A549 (cell line): ENCODE results near the gene SLC36A2. TPM values are rescaled to one million over a fixed set of nuclear protein-coding genes. Genes with fewer than 3 reads are reported as not detected.

ENCODE experiments used
- ATAC-seq, 2 experiments: fragments of 200-7000 bp in 1 of 2; fragments of >200 bp in 1 of 2; cut with Nextera tagmentation in 1 of 2; cut with Tn5 transposase in 1 of 2; 3 replicates each; pipeline versions ENCODE4 v1.8.0 to v1.9.1; 2018 to 2020; ENCODE audit warnings: mild to moderate bottlenecking in 1 of 2, moderate library complexity in 1 of 2
- CTCF ChIA-PET: fragments of 300-600 bp; sonication (Branson Sonifier 250); formaldehyde crosslinking; extraction: SDS; loops from one replicate; lab custom pipeline; 2021; ENCODE audit warnings: antibody characterized with exemption, inconsistent platforms; lab: Yijun Ruan, JAX
- POLR2A ChIA-PET: fragments of 350-600 bp; formaldehyde crosslinking; extraction: SDS; loops from one replicate; lab custom pipeline; 2021; ENCODE audit warnings: antibody characterized with exemption, inconsistent platforms; lab: Yijun Ruan, JAX
- DNase-seq, 2 experiments: peaks; one replicate each; pipeline versions ENCODE4 v3.0.0 to v3.0.0-alpha.2; 2011 to 2016; ENCODE audit warnings: low read depth in 1 of 2, low spot score in 1 of 2
- FAIRE-seq: peaks from 2 replicates; lab custom pipeline; 2011; peaks lifted over from hg19 to GRCh38; lab: Jason Lieb, UNC
- H3K27ac ChIP-seq, 2 experiments: fragments of >200 bp; sonication (Bioruptor Twin); formaldehyde crosslinking; 3 replicates each; pipeline ENCODE4 v1.5.1; 2016 to 2017
- H3K4me1 ChIP-seq: fragments of >200 bp; sonication (Bioruptor Twin); formaldehyde crosslinking; 3 replicates; pipeline ENCODE4 v1.6.1; 2016
- H3K4me2 ChIP-seq: fragments of >200 bp; sonication (Bioruptor Twin); formaldehyde crosslinking; 3 replicates; pipeline ENCODE4 v1.6.1; 2016
- H3K4me3 ChIP-seq: fragments of >200 bp; sonication (Bioruptor Twin); formaldehyde crosslinking; 3 replicates; pipeline ENCODE4 v1.5.1; 2016
- H3K9me3 ChIP-seq: fragments of >200 bp; sonication (Bioruptor Twin); formaldehyde crosslinking; 3 replicates; pipeline ENCODE4 v1.6.1; 2016
- BHLHE40 ChIP-seq: IDR thresholded peaks from 2 replicates; pipeline ENCODE4 v1.6.1; 2012; ENCODE audit warnings: low read depth, low read length, inconsistent platforms
- CBX2 ChIP-seq: fragments of 200-600 bp; sonication (generic); IDR thresholded peaks from 2 replicates; pipeline ENCODE4 v1.6.1; 2016; ENCODE audit warnings: low read depth, mild to moderate bottlenecking, borderline replicate concordance
- CHD4 ChIP-seq: fragments of 200-600 bp; sonication (generic); IDR thresholded peaks from 2 replicates; pipeline ENCODE4 v1.6.1; 2016; ENCODE audit warnings: antibody characterized with exemption, mild to moderate bottlenecking, borderline replicate concordance
- FOSL2 ChIP-seq, 2 experiments: fragments of 450-650 bp in 1 of 2; fragments of >200 bp in 1 of 2; sonication (Bioruptor Twin) in 1 of 2; formaldehyde crosslinking; IDR thresholded peaks; 2 replicates each; pipeline versions ENCODE4 v1.5.0 to v1.6.1; 2016 to 2020; ENCODE audit warnings: mild to moderate bottlenecking in 1 of 2, moderate library complexity in 1 of 2
- GATA3 ChIP-seq: IDR thresholded peaks from 2 replicates; pipeline ENCODE4 v1.6.1; 2012; ENCODE audit warnings: borderline replicate concordance
- HOXA7 ChIP-seq: fragments of 250-450 bp; sonication (Bioruptor Pico); IDR thresholded peaks from 2 replicates; pipeline ENCODE4 v1.5.0; 2020; ENCODE audit warnings: mild to moderate bottlenecking, moderate library complexity
- HOXB13 ChIP-seq: fragments of 250-450 bp; sonication (Bioruptor Pico); IDR thresholded peaks from 2 replicates; pipeline ENCODE4 v1.5.0; 2020; ENCODE audit warnings: low read depth, mild to moderate bottlenecking, moderate library complexity
- MAFK ChIP-seq: fragments of 450-650 bp; IDR thresholded peaks from 2 replicates; pipeline ENCODE4 v1.6.1; 2014; ENCODE audit not compliant: partially characterized antibody
- MAZ ChIP-seq: fragments of 150-350 bp; IDR thresholded peaks from 2 replicates; pipeline ENCODE4 v1.6.1; 2014; ENCODE audit warnings: antibody characterized with exemption, low read depth, low read length, borderline replicate concordance
- MYC ChIP-seq: IDR thresholded peaks from 2 replicates; pipeline ENCODE4 v1.6.1; 2012; ENCODE audit warnings: mild to moderate bottlenecking, inconsistent platforms, low read length, improper control_type of control experiment, borderline replicate concordance
- NFE2L2 ChIP-seq: fragments of 150-350 bp; conservative IDR thresholded peaks from 2 replicates; pipeline ENCODE4 v1.6.1; 2014; ENCODE audit warnings: low read length
- NR3C1 ChIP-seq: fragments of >200 bp; sonication (Bioruptor Twin); formaldehyde crosslinking; IDR thresholded peaks from 3 replicates; pipeline ENCODE4 v1.6.1; 2017
- RARB ChIP-seq: fragments of 250-450 bp; sonication (Bioruptor Pico); IDR thresholded peaks from 2 replicates; pipeline ENCODE4 v1.8.0; 2021; ENCODE audit warnings: mild to moderate bottlenecking, moderate library complexity
- RCOR1 ChIP-seq: fragments of 150-350 bp; IDR thresholded peaks from 2 replicates; pipeline ENCODE4 v1.6.1; 2014; ENCODE audit warnings: antibody characterized with exemption, low read length, low read depth
- SMC3 ChIP-seq: fragments of >200 bp; sonication (Bioruptor Twin); formaldehyde crosslinking; IDR thresholded peaks from 3 replicates; pipeline ENCODE4 v1.6.1; 2018; ENCODE audit warnings: inconsistent platforms
- ZC3H11A ChIP-seq: fragments of 450-650 bp; IDR thresholded peaks from 2 replicates; pipeline ENCODE4 v1.6.1; 2014; ENCODE audit warnings: antibody characterized with exemption, mild to moderate bottlenecking
- ZFP36 ChIP-seq: fragments of 450-650 bp; IDR thresholded peaks from 2 replicates; pipeline ENCODE4 v1.6.1; 2014; ENCODE audit warnings: borderline replicate concordance; ENCODE audit not compliant: partially characterized antibody
- WGBS: methylation state at CpG from one replicate; pipeline ENCODE4 v1.1.6; 2017; ENCODE audit errors: missing lambda C conversion rate; 5-methylcytosine and 5-hydroxymethylcytosine counted together
- polyA plus RNA-seq, 4 experiments: library from polyadenylated mRNA; depleted of rRNA in 3 of 4; stranded (reverse); fragments of >200 nt; fragmentation: RNase III in 1 of 4; extraction: RNeasy Plus Mini Kit Qiagen cat#74134 plus additional on column Dnase treatment in 1 of 4; gene quantifications; 2 replicates in 3 of 4; 3 replicates in 1 of 4; pipeline ENCODE4 v1.2.3, GENCODE V29; 2011 to 2017
- TF ChIP-seq, protein P1 (sequence below): fragments of >200 bp; sonication (Bioruptor Twin); formaldehyde crosslinking; IDR thresholded peaks from 2 replicates; pipeline ENCODE4 v1.6.1; 2016
- TF ChIP-seq, protein P2 (sequence below): fragments of 250-450 bp; sonication (Bioruptor Pico); IDR thresholded peaks from 2 replicates; pipeline ENCODE4 v1.5.0; 2020; ENCODE audit warnings: low read depth, mild to moderate bottlenecking, moderate library complexity
- TF ChIP-seq, protein P3 (sequence below): fragments of 450-650 bp; IDR thresholded peaks from 2 replicates; pipeline ENCODE4 v1.6.1; 2014; ENCODE audit warnings: antibody characterized with exemption
- TF ChIP-seq, protein P4 (sequence below): fragments of >200 bp; sonication (Bioruptor Twin); formaldehyde crosslinking; IDR thresholded peaks from 3 replicates; pipeline ENCODE4 v1.6.1; 2016
- TF ChIP-seq, protein P5 (sequence below): fragments of 150-350 bp; IDR thresholded peaks from 2 replicates; pipeline ENCODE4 v1.6.1; 2014; ENCODE audit warnings: low read depth, mild to moderate bottlenecking, low read length
- TF ChIP-seq, protein P6 (sequence below): fragments of 200-600 bp; sonication (generic); IDR thresholded peaks from 2 replicates; pipeline ENCODE4 v1.6.1; 2016; ENCODE audit warnings: antibody characterized with exemption, mild to moderate bottlenecking, moderate library complexity

The SLC36A2 gene
- polyA plus RNA-seq, 2 of the 4 experiments (the other 2 are of a cell fraction): not detected

DNA sequence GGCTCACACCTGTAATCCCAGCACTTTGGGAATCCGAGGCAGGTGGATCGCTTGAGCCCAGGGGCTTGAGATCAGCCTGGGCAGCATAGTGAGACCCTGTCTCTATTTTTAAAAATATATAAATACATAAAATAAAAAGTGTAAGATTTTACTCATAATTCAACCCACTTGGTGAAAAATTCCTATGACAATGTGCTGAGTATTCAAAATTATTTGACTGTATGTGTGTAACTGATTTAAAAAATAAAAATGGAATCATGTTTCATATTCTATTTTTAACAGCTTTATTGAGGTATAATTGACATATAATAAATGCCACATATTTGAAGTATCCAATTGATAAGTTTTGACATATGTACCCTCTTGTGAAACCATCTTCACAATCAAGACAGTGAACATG lies 71.6 kb downstream of the SLC36A2 start:
- DNase-seq (no peak), FAIRE-seq (no peak), ATAC-seq (no peak)
- TF ChIP-seq FOSL2 (IDR thresholded peaks at IDR 0.05) (no peak), FOSL2 (CRISPR knock-in tag; IDR thresholded peaks at IDR 0.05) (no peak), MAFK (peak; percentile 25), CBX2 (no peak), CHD4 (no peak), SMC3 (no peak)
- Histone ChIP-seq H3K4me1 (no peaks in the 10 kb centered on the region), H3K27ac (no peak overlapping the region), H3K4me2 (no peak overlapping the region), H3K4me3 (no peak overlapping the region), H3K9me3 (no peaks in the 10 kb centered on the region)
- WGBS: 46% methylated on average over 2 of the region's 2 CpGs
- ChIA-PET CTCF (interaction anchor here (0.7 kb wide), 1 partner anchor 274 kb away, joined by 3 read pairs; no protein-coding TSS in a partner anchor), POLR2A (interaction anchor here (0.6 kb wide), 1 partner anchor 24 kb away, joined by 3 read pairs; no protein-coding TSS in a partner anchor)

DNA sequence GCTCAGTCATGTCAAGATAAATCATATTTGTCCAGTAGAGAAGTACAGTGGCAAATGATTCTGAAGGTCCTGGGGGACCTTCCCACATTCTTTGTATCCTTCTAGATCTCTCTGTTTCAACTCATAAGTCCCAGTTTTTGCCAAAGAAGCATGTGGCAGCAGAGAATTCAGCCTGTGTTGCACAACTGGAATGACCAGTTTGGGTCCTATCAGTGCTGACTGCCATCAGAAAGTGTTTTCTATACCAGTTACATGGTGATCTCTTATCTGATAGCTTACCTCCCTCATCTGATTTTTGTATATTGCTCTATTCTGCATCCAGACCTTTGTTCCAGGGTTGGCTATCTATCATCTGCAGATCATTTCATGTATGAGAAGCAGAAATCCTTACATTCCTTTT lies 72.7 kb downstream of the SLC36A2 start:
- TF ChIP-seq, protein P1, sequence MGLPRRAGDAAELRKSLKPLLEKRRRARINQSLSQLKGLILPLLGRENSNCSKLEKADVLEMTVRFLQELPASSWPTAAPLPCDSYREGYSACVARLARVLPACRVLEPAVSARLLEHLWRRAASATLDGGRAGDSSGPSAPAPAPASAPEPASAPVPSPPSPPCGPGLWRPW: no peak
- TF ChIP-seq RCOR1 (no peak), HOXA7 (CRISPR knock-in tag) (no peak), ZC3H11A (no peak), MYC (no peak), MAZ (no peak), ZFP36 (no peak), RARB (CRISPR knock-in tag) (no peak), BHLHE40 (no peak), GATA3 (no peak), NR3C1 (no peak), NFE2L2 (no peak), HOXB13 (CRISPR knock-in tag) (no peak)
- TF ChIP-seq, protein P2, sequence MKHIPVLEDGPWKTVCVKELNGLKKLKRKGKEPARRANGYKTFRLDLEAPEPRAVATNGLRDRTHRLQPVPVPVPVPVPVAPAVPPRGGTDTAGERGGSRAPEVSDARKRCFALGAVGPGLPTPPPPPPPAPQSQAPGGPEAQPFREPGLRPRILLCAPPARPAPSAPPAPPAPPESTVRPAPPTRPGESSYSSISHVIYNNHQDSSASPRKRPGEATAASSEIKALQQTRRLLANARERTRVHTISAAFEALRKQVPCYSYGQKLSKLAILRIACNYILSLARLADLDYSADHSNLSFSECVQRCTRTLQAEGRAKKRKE (CRISPR knock-in tag): no peak
- TF ChIP-seq, protein P3, sequence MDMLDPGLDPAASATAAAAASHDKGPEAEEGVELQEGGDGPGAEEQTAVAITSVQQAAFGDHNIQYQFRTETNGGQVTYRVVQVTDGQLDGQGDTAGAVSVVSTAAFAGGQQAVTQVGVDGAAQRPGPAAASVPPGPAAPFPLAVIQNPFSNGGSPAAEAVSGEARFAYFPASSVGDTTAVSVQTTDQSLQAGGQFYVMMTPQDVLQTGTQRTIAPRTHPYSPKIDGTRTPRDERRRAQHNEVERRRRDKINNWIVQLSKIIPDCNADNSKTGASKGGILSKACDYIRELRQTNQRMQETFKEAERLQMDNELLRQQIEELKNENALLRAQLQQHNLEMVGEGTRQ: no peak
- TF ChIP-seq, protein P4, sequence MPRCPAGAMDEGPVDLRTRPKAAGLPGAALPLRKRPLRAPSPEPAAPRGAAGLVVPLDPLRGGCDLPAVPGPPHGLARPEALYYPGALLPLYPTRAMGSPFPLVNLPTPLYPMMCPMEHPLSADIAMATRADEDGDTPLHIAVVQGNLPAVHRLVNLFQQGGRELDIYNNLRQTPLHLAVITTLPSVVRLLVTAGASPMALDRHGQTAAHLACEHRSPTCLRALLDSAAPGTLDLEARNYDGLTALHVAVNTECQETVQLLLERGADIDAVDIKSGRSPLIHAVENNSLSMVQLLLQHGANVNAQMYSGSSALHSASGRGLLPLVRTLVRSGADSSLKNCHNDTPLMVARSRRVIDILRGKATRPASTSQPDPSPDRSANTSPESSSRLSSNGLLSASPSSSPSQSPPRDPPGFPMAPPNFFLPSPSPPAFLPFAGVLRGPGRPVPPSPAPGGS: no peak
- TF ChIP-seq, protein P5, sequence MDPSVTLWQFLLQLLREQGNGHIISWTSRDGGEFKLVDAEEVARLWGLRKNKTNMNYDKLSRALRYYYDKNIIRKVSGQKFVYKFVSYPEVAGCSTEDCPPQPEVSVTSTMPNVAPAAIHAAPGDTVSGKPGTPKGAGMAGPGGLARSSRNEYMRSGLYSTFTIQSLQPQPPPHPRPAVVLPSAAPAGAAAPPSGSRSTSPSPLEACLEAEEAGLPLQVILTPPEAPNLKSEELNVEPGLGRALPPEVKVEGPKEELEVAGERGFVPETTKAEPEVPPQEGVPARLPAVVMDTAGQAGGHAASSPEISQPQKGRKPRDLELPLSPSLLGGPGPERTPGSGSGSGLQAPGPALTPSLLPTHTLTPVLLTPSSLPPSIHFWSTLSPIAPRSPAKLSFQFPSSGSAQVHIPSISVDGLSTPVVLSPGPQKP: no peak
- TF ChIP-seq, protein P6, sequence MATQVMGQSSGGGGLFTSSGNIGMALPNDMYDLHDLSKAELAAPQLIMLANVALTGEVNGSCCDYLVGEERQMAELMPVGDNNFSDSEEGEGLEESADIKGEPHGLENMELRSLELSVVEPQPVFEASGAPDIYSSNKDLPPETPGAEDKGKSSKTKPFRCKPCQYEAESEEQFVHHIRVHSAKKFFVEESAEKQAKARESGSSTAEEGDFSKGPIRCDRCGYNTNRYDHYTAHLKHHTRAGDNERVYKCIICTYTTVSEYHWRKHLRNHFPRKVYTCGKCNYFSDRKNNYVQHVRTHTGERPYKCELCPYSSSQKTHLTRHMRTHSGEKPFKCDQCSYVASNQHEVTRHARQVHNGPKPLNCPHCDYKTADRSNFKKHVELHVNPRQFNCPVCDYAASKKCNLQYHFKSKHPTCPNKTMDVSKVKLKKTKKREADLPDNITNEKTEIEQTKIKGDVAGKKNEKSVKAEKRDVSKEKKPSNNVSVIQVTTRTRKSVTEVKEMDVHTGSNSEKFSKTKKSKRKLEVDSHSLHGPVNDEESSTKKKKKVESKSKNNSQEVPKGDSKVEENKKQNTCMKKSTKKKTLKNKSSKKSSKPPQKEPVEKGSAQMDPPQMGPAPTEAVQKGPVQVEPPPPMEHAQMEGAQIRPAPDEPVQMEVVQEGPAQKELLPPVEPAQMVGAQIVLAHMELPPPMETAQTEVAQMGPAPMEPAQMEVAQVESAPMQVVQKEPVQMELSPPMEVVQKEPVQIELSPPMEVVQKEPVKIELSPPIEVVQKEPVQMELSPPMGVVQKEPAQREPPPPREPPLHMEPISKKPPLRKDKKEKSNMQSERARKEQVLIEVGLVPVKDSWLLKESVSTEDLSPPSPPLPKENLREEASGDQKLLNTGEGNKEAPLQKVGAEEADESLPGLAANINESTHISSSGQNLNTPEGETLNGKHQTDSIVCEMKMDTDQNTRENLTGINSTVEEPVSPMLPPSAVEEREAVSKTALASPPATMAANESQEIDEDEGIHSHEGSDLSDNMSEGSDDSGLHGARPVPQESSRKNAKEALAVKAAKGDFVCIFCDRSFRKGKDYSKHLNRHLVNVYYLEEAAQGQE: no peak
- no peak overlapping the region for H3K4me3 ChIP-seq
- ChIA-PET POLR2A (no interaction called here), CTCF (interaction anchor here (1.1 to 1.3 kb wide), 2 partner anchors 13 to 41 kb away, joined by 3 to 6 read pairs; no protein-coding TSS in a partner anchor)
- H3K27ac ChIP-seq: no peak overlapping the region
- H3K4me2 ChIP-seq: no peak overlapping the region
- no peak for FAIRE-seq
- H3K4me1 ChIP-seq: no peaks in the 10 kb centered on the region
- H3K9me3 ChIP-seq: no peaks in the 10 kb centered on the region
- ATAC-seq: no peak
- DNase-seq: no peak
